NT2/D1 (cell line): Measurements from ENCODE around the gene MRAS.

Experiments
- DNase-seq: peaks from one replicate; pipeline ENCODE4 v3.0.0-alpha.2; 2011; ENCODE audit warnings: low read depth, low spot score
- H3K27me3 ChIP-seq: 2 replicates; pipeline ENCODE4 v1.6.0; 2011; ENCODE audit warnings: mild to moderate bottlenecking; ENCODE audit not compliant: insufficient read length, insufficient read depth
- H3K36me3 ChIP-seq: 2 replicates; pipeline ENCODE4 v1.6.1; 2011; ENCODE audit warnings: mild to moderate bottlenecking, low read length, mixed read lengths; ENCODE audit not compliant: insufficient read depth, insufficient read length
- H3K4me1 ChIP-seq: 2 replicates; pipeline ENCODE4 v1.5.1; 2011; ENCODE audit not compliant: insufficient read depth, insufficient read length
- H3K4me3 ChIP-seq: 2 replicates; pipeline ENCODE4 v1.5.1; 2011; ENCODE audit warnings: low read depth; ENCODE audit not compliant: insufficient read length
- H3K9ac ChIP-seq: 2 replicates; pipeline ENCODE4 v1.6.0; 2011; ENCODE audit warnings: low read depth; ENCODE audit not compliant: insufficient read length
- H3K9me3 ChIP-seq: 2 replicates; pipeline ENCODE4 v1.5.1; 2011; ENCODE audit warnings: mild to moderate bottlenecking, low read length; ENCODE audit not compliant: insufficient read depth
- SUZ12 ChIP-seq: IDR thresholded peaks from 2 replicates; pipeline ENCODE4 v1.6.1; 2011; ENCODE audit not compliant: insufficient read length, insufficient read depth; ENCODE audit errors: extremely low read depth
- YY1 ChIP-seq: IDR thresholded peaks from 2 replicates; pipeline ENCODE4 v1.6.1; 2011; ENCODE audit not compliant: insufficient read length, insufficient read depth
- ZNF274 ChIP-seq: IDR thresholded peaks from 2 replicates; pipeline ENCODE4 v1.6.1; 2011; ENCODE audit warnings: mild to moderate bottlenecking, low read depth, low read length

MRAS gene

GRCh38 chr3:138329984-138330293, 18.4 kb upstream of the MRAS start:
- no peak for DNase-seq
- Histone ChIP-seq H3K9ac (no peak overlapping the region), H3K4me3 (no peak overlapping the region)

DNA sequence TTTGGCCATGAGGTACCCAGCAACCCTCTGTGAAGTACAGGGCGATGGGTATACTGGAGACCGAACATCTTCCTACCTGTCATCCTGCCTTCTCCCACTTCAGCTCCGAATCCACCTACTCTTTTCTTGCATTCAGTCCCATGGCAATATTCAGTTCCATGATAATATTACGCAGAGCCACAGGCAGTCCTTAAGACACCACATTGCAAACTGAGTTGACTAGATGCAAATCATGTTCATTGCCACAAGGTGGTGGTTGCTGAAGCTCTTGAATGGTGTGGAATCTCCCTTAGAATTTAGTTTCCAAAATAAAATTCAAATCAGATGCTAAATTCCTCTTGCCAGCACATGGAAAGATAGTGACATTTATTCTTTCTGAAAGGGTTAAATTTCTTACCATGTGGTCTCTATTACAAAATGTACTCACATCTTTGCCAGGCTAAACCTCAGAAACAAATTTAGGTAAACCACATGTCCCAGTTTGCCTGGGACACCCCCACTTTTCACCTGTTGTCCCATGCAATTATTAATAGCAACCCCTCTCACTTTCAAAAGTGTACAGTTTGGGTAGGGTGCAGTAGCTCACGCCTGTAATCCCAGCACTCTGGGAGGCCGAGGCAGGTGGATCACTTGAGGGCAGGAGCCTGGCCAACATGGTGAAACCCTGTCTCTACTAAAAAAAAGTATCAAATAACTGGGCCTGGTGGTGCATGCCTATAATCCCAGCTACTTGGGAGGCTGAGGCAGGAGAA, 17.1 kb upstream of the MRAS start:
- no peak for TF ChIP-seq ZNF274
- TF ChIP-seq YY1, result no peak
- no peak for TF ChIP-seq SUZ12
- peaks cover 3% of the 10 kb centered on the region for H3K27me3 ChIP-seq
- H3K9me3 ChIP-seq, result no peaks in the 10 kb centered on the region
- no peaks in the 10 kb centered on the region for H3K36me3 ChIP-seq
- H3K9ac ChIP-seq, result no peak overlapping the region
- H3K4me1 ChIP-seq, result peaks cover 2% of the 10 kb centered on the region
- DNase-seq, result no peak
- H3K4me3 ChIP-seq, result no peak overlapping the region

More at GRCh38 chr3:138329984-138330293, 18.4 kb upstream of the MRAS start:
- no peak for TF ChIP-seq SUZ12
- TF ChIP-seq YY1, result no peak
- no peak for TF ChIP-seq ZNF274
- Histone ChIP-seq H3K9me3 (no peaks in the 10 kb centered on the region), H3K27me3 (peaks cover 3% of the 10 kb centered on the region), H3K36me3 (no peaks in the 10 kb centered on the region), H3K4me1 (peaks cover 2% of the 10 kb centered on the region)

DNA sequence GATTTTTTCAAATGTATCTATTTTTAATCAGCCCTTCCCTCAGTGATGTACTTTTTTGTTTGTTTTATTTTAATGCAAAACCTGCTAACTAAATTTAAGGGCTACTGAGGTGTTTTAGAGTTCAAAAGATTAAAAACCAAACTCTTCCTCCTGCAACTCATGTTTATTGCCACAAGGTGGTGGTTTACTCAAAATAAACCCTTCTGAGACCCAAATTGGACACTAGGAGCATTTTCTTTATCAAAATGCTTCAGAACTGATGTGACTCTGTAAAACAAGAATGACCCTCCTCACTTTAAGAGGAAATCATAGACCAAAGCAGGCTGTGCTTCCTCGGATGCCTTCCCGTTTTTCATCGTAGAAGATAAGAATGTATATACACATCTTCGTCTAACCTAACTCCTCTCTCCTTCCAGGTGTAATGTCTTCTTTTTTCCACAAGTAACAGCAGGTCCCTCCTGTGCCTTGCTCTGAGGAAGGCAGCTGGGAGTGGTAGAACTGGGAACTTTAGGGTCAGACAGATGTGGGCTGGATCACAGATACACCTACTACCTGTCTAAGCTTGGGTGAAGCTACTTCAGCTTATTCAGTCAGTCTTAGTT, 15.8 kb upstream of the MRAS start:
- peaks cover 2% of the 10 kb centered on the region for H3K4me1 ChIP-seq
- DNase-seq, result no peak
- H3K9me3 ChIP-seq, result no peaks in the 10 kb centered on the region
- no peaks in the 10 kb centered on the region for H3K36me3 ChIP-seq
- H3K9ac ChIP-seq, result no peak overlapping the region
- peaks cover 3% of the 10 kb centered on the region for H3K27me3 ChIP-seq
- TF ChIP-seq SUZ12 (no peak), ZNF274 (no peak), YY1 (no peak)
- H3K4me3 ChIP-seq, result no peak overlapping the region

GRCh38 chr3:138334608-138335007, 13.8 kb upstream of the MRAS start:
- Histone ChIP-seq H3K4me1 (no peaks in the 10 kb centered on the region), H3K4me3 (no peak overlapping the region), H3K36me3 (no peaks in the 10 kb centered on the region), H3K27me3 (no peaks in the 10 kb centered on the region), H3K9me3 (no peaks in the 10 kb centered on the region), H3K9ac (no peak overlapping the region)
- TF ChIP-seq SUZ12 (no peak), ZNF274 (no peak), YY1 (no peak)
- no peak for DNase-seq

DNA sequence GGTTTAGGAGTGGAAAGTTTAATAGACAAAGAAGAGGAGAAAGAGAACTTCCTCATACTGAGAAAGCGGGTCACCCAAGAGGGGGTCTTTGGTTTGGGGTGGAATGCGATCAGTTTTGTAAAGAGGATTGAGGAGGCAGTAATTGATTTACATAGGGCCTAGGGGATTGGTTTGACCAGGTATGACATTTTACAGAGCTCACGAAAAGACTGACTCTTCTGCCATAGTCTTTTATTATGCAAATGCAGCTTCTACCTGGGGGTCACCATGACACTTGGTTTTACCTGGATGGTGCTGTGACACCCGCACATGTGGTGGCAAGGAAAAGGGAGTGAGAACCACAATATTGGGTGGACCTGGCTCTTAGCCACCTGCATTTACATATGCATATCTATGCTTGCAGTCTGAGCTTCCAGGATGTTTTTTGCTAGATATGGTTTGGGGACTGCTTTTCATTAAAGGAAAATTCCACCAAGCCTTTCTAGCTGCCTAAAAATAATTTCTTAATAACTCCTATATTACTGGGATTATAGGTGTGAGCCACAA, 11.9 kb upstream of the MRAS start:
- H3K36me3 ChIP-seq, result no peaks in the 10 kb centered on the region
- no peak overlapping the region for H3K9ac ChIP-seq
- H3K4me1 ChIP-seq, result no peaks in the 10 kb centered on the region
- no peaks in the 10 kb centered on the region for H3K27me3 ChIP-seq
- TF ChIP-seq SUZ12, result no peak
- no peak for TF ChIP-seq YY1
- no peak for TF ChIP-seq ZNF274
- no peak for DNase-seq
- H3K9me3 ChIP-seq, result no peaks in the 10 kb centered on the region
- no peak overlapping the region for H3K4me3 ChIP-seq

- Histone ChIP-seq H3K36me3 (no peaks in the 10 kb centered on the region), H3K4me1 (no peaks in the 10 kb centered on the region), H3K9me3 (no peaks in the 10 kb centered on the region), H3K4me3 (no peak overlapping the region), H3K9ac (no peak overlapping the region), H3K27me3 (no peaks in the 10 kb centered on the region)
- DNase-seq, result no peak
- no peak for TF ChIP-seq SUZ12
- no peak for TF ChIP-seq YY1
- no peak for TF ChIP-seq ZNF274
Measured at GRCh38 chr3:138338244-138338643, 10.1 kb upstream of the MRAS start.

GRCh38 chr3:138338811-138339210, 9.6 kb upstream of the MRAS start:
- no peaks in the 10 kb centered on the region for H3K36me3 ChIP-seq
- no peak overlapping the region for H3K4me3 ChIP-seq
- H3K9me3 ChIP-seq, result no peaks in the 10 kb centered on the region
- H3K9ac ChIP-seq, result no peak overlapping the region
- no peak for DNase-seq
- no peaks in the 10 kb centered on the region for H3K4me1 ChIP-seq
- no peaks in the 10 kb centered on the region for H3K27me3 ChIP-seq
- TF ChIP-seq YY1 (no peak), SUZ12 (no peak), ZNF274 (no peak)
